Measurements from ENCODE around the gene SLC52A1.

DNA sequence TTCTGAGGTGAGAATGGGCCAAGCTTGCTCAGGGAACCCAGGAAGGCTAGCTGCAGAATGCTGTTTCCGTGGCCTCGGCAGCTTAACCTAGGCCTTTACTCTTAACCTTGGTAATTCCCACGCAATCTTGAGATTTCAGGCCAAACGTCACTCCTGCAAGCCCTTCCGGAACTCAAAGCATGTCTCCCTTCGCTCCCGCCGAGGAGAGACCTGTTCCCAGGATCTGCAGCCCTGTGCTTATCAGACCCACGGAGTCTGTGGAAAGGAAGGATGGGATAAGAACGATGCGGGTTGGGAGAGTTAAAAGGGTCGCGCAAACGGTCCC lies 42.5 kb upstream of the SLC52A1 start:
- TF ChIP-seq, protein P1, sequence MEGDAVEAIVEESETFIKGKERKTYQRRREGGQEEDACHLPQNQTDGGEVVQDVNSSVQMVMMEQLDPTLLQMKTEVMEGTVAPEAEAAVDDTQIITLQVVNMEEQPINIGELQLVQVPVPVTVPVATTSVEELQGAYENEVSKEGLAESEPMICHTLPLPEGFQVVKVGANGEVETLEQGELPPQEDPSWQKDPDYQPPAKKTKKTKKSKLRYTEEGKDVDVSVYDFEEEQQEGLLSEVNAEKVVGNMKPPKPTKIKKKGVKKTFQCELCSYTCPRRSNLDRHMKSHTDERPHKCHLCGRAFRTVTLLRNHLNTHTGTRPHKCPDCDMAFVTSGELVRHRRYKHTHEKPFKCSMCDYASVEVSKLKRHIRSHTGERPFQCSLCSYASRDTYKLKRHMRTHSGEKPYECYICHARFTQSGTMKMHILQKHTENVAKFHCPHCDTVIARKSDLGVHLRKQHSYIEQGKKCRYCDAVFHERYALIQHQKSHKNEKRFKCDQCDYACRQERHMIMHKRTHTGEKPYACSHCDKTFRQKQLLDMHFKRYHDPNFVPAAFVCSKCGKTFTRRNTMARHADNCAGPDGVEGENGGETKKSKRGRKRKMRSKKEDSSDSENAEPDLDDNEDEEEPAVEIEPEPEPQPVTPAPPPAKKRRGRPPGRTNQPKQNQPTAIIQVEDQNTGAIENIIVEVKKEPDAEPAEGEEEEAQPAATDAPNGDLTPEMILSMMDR (IDR thresholded peaks at IDR 0.05), result no peak
- TF ChIP-seq POLR2A (IDR thresholded peaks at IDR 0.05), result no peak
